Suprapubic skin (tissue), 4 donors: ENCODE measurements around the gene ANAPC7.

Source experiments
- EP300 ChIP-seq: sonication (generic); formaldehyde crosslinking; IDR thresholded peaks from one replicate; pipeline ENCODE4 v1.6.1; 2017; ENCODE audit warnings: antibody characterized with exemption
- POLR2A ChIP-seq, 2 donors: fragments of 450-650 bp; IDR thresholded peaks; one replicate each; pipeline ENCODE4 v1.6.1; 2017; ENCODE audit warnings: antibody characterized with exemption in 2 of 2, mild to moderate bottlenecking in 2 of 2, moderate library complexity in 2 of 2
- POLR2AphosphoS5 ChIP-seq, 3 donors: sonication (generic); formaldehyde crosslinking; IDR thresholded peaks; one replicate each; pipeline ENCODE4 v1.6.1; 2017; ENCODE audit warnings: antibody characterized with exemption in 3 of 3
- TF ChIP-seq, protein P1 (sequence below), 2 donors: fragments of 200-600 bp in 1 of 2; fragments of 450-650 bp in 1 of 2; sonication (generic) in 1 of 2; IDR thresholded peaks; one replicate each; pipeline ENCODE4 v1.5.1; 2016 to 2019; ENCODE audit warnings: antibody characterized with exemption in 2 of 2, mild to moderate bottlenecking in 1 of 2, moderate library complexity in 1 of 2

GRCh38 chr12:110367181-110367864 is 36.2 kb downstream of the ANAPC7 start:
- no peak for TF ChIP-seq POLR2A (IDR thresholded peaks at IDR 0.05)
- TF ChIP-seq, protein P1, sequence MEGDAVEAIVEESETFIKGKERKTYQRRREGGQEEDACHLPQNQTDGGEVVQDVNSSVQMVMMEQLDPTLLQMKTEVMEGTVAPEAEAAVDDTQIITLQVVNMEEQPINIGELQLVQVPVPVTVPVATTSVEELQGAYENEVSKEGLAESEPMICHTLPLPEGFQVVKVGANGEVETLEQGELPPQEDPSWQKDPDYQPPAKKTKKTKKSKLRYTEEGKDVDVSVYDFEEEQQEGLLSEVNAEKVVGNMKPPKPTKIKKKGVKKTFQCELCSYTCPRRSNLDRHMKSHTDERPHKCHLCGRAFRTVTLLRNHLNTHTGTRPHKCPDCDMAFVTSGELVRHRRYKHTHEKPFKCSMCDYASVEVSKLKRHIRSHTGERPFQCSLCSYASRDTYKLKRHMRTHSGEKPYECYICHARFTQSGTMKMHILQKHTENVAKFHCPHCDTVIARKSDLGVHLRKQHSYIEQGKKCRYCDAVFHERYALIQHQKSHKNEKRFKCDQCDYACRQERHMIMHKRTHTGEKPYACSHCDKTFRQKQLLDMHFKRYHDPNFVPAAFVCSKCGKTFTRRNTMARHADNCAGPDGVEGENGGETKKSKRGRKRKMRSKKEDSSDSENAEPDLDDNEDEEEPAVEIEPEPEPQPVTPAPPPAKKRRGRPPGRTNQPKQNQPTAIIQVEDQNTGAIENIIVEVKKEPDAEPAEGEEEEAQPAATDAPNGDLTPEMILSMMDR (IDR thresholded peaks at IDR 0.05): no peak
- TF ChIP-seq POLR2AphosphoS5 (IDR thresholded peaks at IDR 0.05): no peak
- TF ChIP-seq EP300: no peak
